Liver (tissue), 3 donors: ENCODE measurements around the gene LRP5.

ENCODE experiments used
- EGR1 ChIP-seq, 2 donors: IDR thresholded peaks; 2 replicates each; pipeline ENCODE4 v1.6.1; 2016 to 2018; ENCODE audit warnings: antibody characterized with exemption in 2 of 2, low read depth in 2 of 2
- GABPA ChIP-seq, 2 donors: IDR thresholded peaks in 1 of 2; conservative IDR thresholded peaks in 1 of 2; 2 replicates each; pipeline ENCODE4 v1.6.1; 2016; ENCODE audit warnings: antibody characterized with exemption in 2 of 2, mild to moderate bottlenecking in 1 of 2, moderate library complexity in 1 of 2
- JUND ChIP-seq, 2 donors: IDR thresholded peaks; 2 replicates each; pipeline ENCODE4 v1.6.1; 2016; ENCODE audit warnings: antibody characterized with exemption in 2 of 2
- MAX ChIP-seq: IDR thresholded peaks from 2 replicates; pipeline ENCODE4 v1.6.1; 2016; ENCODE audit warnings: antibody characterized with exemption
- RAD21 ChIP-seq, 2 donors: IDR thresholded peaks; 2 replicates each; pipeline ENCODE4 v1.6.1; 2016; ENCODE audit warnings: antibody characterized with exemption in 2 of 2, mild to moderate bottlenecking in 2 of 2
- SP1 ChIP-seq: IDR thresholded peaks from 2 replicates; pipeline ENCODE4 v1.6.1; 2018; ENCODE audit warnings: antibody characterized with exemption, mild to moderate bottlenecking
- TAF1 ChIP-seq: conservative IDR thresholded peaks from 2 replicates; pipeline ENCODE4 v1.6.1; 2016; ENCODE audit warnings: antibody characterized with exemption, mild to moderate bottlenecking
- YY1 ChIP-seq: IDR thresholded peaks from 2 replicates; pipeline ENCODE4 v1.6.1; 2016; ENCODE audit warnings: antibody characterized with exemption, mild to moderate bottlenecking
- TF ChIP-seq, protein P1 (sequence below): fragments of 150-350 bp; IDR thresholded peaks from 2 replicates; pipeline ENCODE4 v1.5.1; 2017; ENCODE audit warnings: improper control_type of control experiment, low read depth, low read length; ENCODE audit not compliant: missing input control
- TF ChIP-seq, protein P2 (sequence below): IDR thresholded peaks from 2 replicates; pipeline ENCODE4 v1.6.1; 2016; ENCODE audit warnings: antibody characterized with exemption
- donor health status: healthy.
- donor health status: healthy.

DNA sequence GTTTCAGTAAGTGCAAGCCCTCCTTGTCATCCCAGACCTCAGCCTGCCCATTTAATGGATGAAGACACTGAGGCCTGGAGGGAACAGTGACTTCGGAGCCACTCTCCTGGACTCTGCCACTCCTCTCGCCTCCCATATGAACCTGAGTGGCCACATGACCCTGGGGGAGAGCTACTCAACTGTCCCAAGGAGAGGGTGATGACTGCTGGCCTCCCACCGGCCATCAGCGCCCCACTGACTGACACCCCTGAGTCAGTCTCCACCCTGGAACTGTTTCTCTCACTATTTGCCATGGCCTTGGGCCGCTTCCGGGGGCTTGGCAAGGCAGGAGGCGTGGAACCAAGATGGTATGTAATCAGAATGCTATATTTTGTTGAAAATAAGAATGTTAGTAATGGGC is 17.1 kb downstream of the LRP5 start:
- TF ChIP-seq, protein P1, sequence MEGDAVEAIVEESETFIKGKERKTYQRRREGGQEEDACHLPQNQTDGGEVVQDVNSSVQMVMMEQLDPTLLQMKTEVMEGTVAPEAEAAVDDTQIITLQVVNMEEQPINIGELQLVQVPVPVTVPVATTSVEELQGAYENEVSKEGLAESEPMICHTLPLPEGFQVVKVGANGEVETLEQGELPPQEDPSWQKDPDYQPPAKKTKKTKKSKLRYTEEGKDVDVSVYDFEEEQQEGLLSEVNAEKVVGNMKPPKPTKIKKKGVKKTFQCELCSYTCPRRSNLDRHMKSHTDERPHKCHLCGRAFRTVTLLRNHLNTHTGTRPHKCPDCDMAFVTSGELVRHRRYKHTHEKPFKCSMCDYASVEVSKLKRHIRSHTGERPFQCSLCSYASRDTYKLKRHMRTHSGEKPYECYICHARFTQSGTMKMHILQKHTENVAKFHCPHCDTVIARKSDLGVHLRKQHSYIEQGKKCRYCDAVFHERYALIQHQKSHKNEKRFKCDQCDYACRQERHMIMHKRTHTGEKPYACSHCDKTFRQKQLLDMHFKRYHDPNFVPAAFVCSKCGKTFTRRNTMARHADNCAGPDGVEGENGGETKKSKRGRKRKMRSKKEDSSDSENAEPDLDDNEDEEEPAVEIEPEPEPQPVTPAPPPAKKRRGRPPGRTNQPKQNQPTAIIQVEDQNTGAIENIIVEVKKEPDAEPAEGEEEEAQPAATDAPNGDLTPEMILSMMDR, result no peak
- no peak for TF ChIP-seq SP1
- no peak for TF ChIP-seq GABPA (IDR thresholded peaks at IDR 0.05 in 1 of 2, conservative IDR thresholded peaks at IDR 0.05 in 1 of 2)
- TF ChIP-seq, protein P2, sequence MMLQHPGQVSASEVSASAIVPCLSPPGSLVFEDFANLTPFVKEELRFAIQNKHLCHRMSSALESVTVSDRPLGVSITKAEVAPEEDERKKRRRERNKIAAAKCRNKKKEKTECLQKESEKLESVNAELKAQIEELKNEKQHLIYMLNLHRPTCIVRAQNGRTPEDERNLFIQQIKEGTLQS, result no peak
- no peak for TF ChIP-seq JUND (IDR thresholded peaks at IDR 0.05)
- TF ChIP-seq MAX, result no peak
- no peak for TF ChIP-seq YY1
- no peak for TF ChIP-seq EGR1 (IDR thresholded peaks at IDR 0.05; ENCODE audit: low read depth in 2 of 2)
- no peak for TF ChIP-seq TAF1
- no peak for TF ChIP-seq RAD21 (IDR thresholded peaks at IDR 0.05)
